ENCODE data around the gene GALNT6. TPM values are rescaled to one million over a fixed set of nuclear protein-coding genes. Genes with fewer than 3 reads are reported as not detected.

The GALNT6 gene
- total and polyA plus RNA-seq, 2 experiments from 2014 or later = 4.3 to 9.4 TPM

DNA sequence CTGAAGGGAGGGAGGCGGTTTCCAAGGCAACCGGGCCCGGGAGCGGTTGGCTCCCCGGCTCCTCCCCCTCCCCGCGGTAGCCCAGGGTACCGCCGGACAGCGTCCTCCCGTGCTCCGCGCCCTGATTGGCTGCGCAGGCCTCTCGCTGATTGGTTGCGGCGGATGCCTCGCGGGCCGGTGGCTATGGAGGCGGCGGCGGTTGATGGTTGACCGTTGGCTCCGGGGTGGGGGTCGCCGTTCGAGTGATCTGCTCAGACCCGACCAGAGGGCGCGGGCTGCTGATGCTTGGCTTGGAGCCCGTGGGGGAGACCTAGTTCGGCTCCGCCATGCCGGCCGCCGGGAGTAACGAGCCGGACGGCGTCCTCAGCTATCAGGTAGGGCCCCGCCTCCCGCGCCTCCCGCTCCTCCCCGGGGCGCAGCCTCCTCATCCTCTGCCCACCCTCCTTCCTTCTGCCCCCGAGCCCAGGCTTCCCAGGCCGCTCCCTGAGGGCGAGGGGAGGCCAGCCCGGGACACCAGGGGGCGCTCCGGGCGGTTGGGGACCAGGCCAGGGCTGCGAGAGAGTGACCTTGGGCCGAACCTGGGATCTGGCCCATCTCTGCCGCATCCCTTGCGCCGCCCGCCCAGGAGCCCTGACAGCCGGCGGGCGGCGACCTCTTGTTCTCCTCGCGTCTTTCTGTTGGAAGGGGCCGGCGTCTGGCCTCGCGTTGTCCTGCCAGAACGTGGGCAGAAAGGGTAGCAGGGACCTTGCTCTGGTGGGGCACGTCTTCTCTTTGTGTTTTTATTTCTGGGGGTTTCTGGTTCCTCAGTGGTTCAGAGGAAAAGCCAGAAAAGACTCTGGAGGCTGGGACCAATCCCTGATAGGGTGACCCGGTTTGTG lies 33.7 kb upstream of the GALNT6 start, which contains the start of gene SLC4A8:
Gene SLC4A8 (plus strand): TSS at position 170 of the 878 bp plus-strand sequence. CDS start 157 bp downstream, at position 327.
- Histone ChIP-seq H3K9ac (peak within 1 kb of the TSS; percentile 65), H3K9me3 (ENCODE audit: low read depth) (no peaks in the 10 kb centered on the region), H3K4me1 (ENCODE audit: insufficient read depth) (peaks cover 6% of the 10 kb centered on the region; the same call in 1 of the 2 replicates), H3F3A (ENCODE audit: insufficient read depth) (peaks cover 7% of the 10 kb centered on the region), H3K27ac (peak within 1 kb of the TSS; percentile 39), H4K20me1 (ENCODE audit: insufficient read depth) (no peaks in the 10 kb centered on the region), H3K4me3 (peak within 1 kb of the TSS; percentile 74), H3K4me2 (ENCODE audit: unreplicated experiment) (peak within 1 kb of the TSS; percentile 74), H3K9me2 (ENCODE audit: insufficient read depth) (no peaks in the 10 kb centered on the region), H3K79me2 (ENCODE audit: insufficient read depth) (no peaks in the 10 kb centered on the region), H3K27me3 (replicated peaks; ENCODE audit: insufficient read depth) (no peaks in the 10 kb centered on the region), H3K36me3 (ENCODE audit: low read depth) (no peaks in the 10 kb centered on the region), H2AFZ (peak within 1 kb of the TSS; percentile 91)
- WGBS, 2 experiments (ENCODE audit: low coverage in 1 of 2, low lambda C conversion rate in 2 of 2, missing lambda C conversion rate in 2 of 2) = 3% methylated on average over 63 to 72 of the region's 73 CpGs
- in situ Hi-C loops (cut with MboI) = loop anchor here (10.0 kb wide), 1 partner anchor 400 kb away; no protein-coding TSS in a partner anchor
- TF ChIP-seq EZH2phosphoT487 (IDR thresholded peaks at IDR 0.05; ENCODE audit: insufficient read depth, low read depth) (no peak), EZH2 (IDR thresholded peaks at IDR 0.05; ENCODE audit: insufficient read depth, poor library complexity, severe bottlenecking) (no peak)
- peak; percentile 95 for DNase-seq

DNA sequence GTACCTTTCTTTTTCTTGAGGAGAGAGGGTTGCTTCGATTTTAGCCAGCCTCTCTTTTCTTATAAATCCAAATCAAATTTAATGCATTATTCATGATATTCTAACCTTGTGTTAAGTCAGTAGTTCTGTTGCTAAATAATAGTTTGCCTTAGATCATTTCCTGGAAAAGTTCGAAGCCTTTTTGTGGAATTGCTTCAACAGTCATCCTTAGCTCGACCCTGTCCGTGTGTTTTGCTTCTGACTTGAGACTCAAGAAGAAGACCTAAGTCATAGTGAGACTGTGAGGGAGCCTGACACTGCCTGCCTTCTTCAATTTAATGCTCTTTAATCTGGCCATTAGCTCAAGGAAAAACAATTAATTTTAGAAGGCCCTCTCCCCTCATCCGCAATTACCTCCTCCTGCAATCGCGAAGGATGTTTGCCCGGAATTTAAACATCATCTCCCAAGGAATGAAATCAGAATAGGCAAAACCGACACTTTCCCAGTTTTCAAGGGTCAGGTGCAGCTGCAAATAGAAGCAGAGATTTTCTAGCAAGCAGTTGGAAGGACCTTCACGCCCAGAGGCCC lies 33.0 kb upstream of the GALNT6 start:
- Histone ChIP-seq H3K27ac (peak overlapping the region; percentile 39), H4K20me1 (ENCODE audit: insufficient read depth) (no peaks in the 10 kb centered on the region), H3K9me3 (ENCODE audit: low read depth) (no peaks in the 10 kb centered on the region), H3F3A (ENCODE audit: insufficient read depth) (peaks cover 7% of the 10 kb centered on the region), H3K79me2 (ENCODE audit: insufficient read depth) (no peaks in the 10 kb centered on the region), H3K4me3 (peak overlapping the region; percentile 74), H3K36me3 (ENCODE audit: low read depth) (no peaks in the 10 kb centered on the region), H3K9me2 (ENCODE audit: insufficient read depth) (no peaks in the 10 kb centered on the region), H3K4me2 (ENCODE audit: unreplicated experiment) (peak overlapping the region; percentile 74), H3K4me1 (ENCODE audit: insufficient read depth) (peaks cover 6% of the 10 kb centered on the region; the same call in 1 of the 2 replicates), H2AFZ (peak overlapping the region; percentile 91), H3K9ac (peak overlapping the region; percentile 34), H3K27me3 (replicated peaks; ENCODE audit: insufficient read depth) (no peaks in the 10 kb centered on the region)
- 5% methylated on average over 10 of the region's 10 CpGs for WGBS, 2 experiments (ENCODE audit: low coverage in 1 of 2, low lambda C conversion rate in 2 of 2, missing lambda C conversion rate in 2 of 2)
- no peak for TF ChIP-seq EZH2 (IDR thresholded peaks at IDR 0.05; ENCODE audit: insufficient read depth, poor library complexity, severe bottlenecking)
- TF ChIP-seq EZH2phosphoT487 (IDR thresholded peaks at IDR 0.05; ENCODE audit: insufficient read depth, low read depth) = no peak
- in situ Hi-C loops (cut with MboI) = loop anchor here (10.0 kb wide), 1 partner anchor 401 kb away; no protein-coding TSS in a partner anchor
- DNase-seq = peak; percentile 57

DNA sequence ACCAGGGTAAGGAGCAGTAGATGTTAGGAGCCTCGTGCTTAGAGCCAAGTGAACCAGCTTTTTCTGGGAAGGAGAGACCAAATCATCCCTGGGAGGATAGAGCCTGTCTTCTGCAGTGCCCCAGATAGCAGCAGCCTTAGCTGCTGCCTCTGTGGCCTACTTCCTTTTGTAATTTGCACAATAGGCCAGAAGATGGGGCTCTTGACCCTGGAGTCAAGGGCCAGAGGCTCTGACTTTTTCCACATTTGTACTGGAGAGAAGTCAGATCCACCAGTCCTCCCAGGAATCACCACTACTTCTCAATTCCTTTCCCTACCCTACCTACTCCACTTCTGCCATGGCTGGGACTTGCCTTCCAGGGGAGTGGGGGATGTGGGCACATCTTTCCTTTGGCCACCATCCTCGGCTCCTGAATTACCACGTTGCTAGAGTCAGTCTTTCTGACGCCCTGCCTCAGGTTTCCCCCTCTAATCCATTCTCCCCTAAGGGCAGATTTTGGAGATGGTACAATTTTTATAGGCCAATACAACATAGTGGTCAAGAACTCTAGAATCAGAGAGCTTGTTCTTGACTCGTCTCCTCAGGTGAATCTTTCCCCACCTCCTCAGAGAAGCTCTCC lies 30.2 kb upstream of the GALNT6 start:
- in situ Hi-C loops (cut with MboI) = loop anchor here (10.0 kb wide), 1 partner anchor 403 kb away; no protein-coding TSS in a partner anchor
- no peaks in the 10 kb centered on the region for H3K9me2 ChIP-seq (ENCODE audit: insufficient read depth)
- no peaks in the 10 kb centered on the region for H3K36me3 ChIP-seq (ENCODE audit: low read depth)

More for the DNA sequence above, 30.2 kb upstream of the GALNT6 start:
- Histone ChIP-seq H3K27me3 (replicated peaks; ENCODE audit: insufficient read depth) (no peaks in the 10 kb centered on the region), H3K9ac (no peak overlapping the region), H3K27ac (no peak overlapping the region), H2AFZ (no peak overlapping the region), H3F3A (ENCODE audit: insufficient read depth) (peaks cover 7% of the 10 kb centered on the region), H3K79me2 (ENCODE audit: insufficient read depth) (no peaks in the 10 kb centered on the region), H3K4me1 (ENCODE audit: insufficient read depth) (peaks cover 6% of the 10 kb centered on the region; the same call in 1 of the 2 replicates), H3K4me3 (no peak overlapping the region), H3K4me2 (ENCODE audit: unreplicated experiment) (no peak overlapping the region), H3K9me3 (ENCODE audit: low read depth) (no peaks in the 10 kb centered on the region), H4K20me1 (ENCODE audit: insufficient read depth) (no peaks in the 10 kb centered on the region)
- 54 to 61% methylated on average over 5 of the region's 5 CpGs for WGBS, 2 experiments (ENCODE audit: low coverage in 1 of 2, low lambda C conversion rate in 2 of 2, missing lambda C conversion rate in 2 of 2)
- DNase-seq = peak; percentile 83
- TF ChIP-seq EZH2 (IDR thresholded peaks at IDR 0.05; ENCODE audit: insufficient read depth, poor library complexity, severe bottlenecking) (no peak), EZH2phosphoT487 (IDR thresholded peaks at IDR 0.05; ENCODE audit: insufficient read depth, low read depth) (no peak)

Measured in GM23248 (cell line).